K562 treated with DMSO at 1 percent for 24 hours (cell line): ENCODE data around the gene MBD3L5. TPM values are rescaled to one million over a fixed set of nuclear protein-coding genes. Genes with fewer than 3 reads are reported as not detected.

Source experiments
- total RNA-seq: library from RNA; unstranded; fragments of 300-600 nt; gene quantifications from 2 replicates; pipeline ENCODE4 v1.2.3, GENCODE V29; 2022; ENCODE audit warnings: low read depth; ENCODE audit not compliant: insufficient read depth

Gene MBD3L5
- not detected in 2 replicates for total RNA-seq

GRCh38 chr19:7030278-7030677, at the start of gene MBD3L5:
Gene MBD3L5 (plus strand): TSS chr19:7030578. CDS start chr19:7030612, 34 bp downstream.

DNA sequence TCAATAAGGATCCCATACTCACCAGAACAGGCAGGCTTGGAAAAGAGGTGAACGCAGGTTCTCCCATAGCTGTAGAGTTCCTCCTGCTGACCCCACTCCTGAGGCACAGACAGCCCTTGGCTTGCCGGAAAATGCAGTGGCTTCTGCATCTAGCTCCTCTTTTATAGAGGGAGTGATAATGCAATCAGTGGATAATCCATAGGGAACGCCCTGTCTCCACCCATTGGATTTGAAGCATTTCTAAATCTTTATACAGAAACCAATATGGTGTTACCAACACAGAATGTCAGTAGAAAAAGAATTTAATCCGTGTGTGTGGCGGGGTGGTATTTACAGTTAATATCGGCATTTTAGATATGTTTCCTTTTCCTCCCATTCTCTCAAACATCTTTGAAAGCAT, 9.0 kb upstream of the MBD3L5 start, which contains the start of gene MBD3L2B:
Gene MBD3L2B (minus strand): TSS at position 101 of the 400 bp plus-strand sequence. CDS start 34 bp downstream, at position 67.

GRCh38 chr19:7040079-7040478, 9.7 kb downstream of the MBD3L5 start, which contains the start of gene MBD3L4:
Gene MBD3L4 (minus strand): TSS chr19:7040179. CDS start chr19:7040144, 35 bp downstream.

DNA sequence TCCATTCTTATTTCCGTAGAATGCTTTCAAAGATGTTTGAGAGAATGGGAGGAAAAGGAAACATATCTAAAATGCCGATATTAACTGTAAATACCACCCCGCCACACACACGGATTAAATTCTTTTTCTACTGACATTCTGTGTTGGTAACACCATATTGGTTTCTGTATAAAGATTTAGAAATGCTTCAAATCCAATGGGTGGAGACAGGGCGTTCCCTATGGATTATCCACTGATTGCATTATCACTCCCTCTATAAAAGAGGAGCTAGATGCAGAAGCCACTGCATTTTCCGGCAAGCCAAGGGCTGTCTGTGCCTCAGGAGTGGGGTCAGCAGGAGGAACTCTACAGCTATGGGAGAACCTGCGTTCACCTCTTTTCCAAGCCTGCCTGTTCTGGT, 18.6 kb downstream of the MBD3L5 start, which contains the start of gene MBD3L2:
Gene MBD3L2 (plus strand): TSS at position 301 of the 400 bp plus-strand sequence. CDS start 53 bp downstream, at position 354.

GRCh38 chr19:7058576-7058975, 28.2 kb downstream of the MBD3L5 start, which contains the start of gene MBD3L3:
Gene MBD3L3 (minus strand): TSS chr19:7058676. CDS start chr19:7058605, 71 bp downstream.

GRCh38 chr19:7069042-7069903, 38.9 kb downstream of the MBD3L5 start, which contains the start of gene ZNF557:
Gene ZNF557 (plus strand): TSS chr19:7069703. CDS start chr19:7075075, 5,372 bp downstream.

Other genes starting within 250 kb of the MBD3L5 start
- gene ADGRE1, start 143.0 kb upstream of the MBD3L5 start, total RNA-seq, result 3.1 and 5.0 TPM in 2 replicates
- not detected in 2 replicates for gene MBD3L2B, start 9.1 kb upstream of the MBD3L5 start, total RNA-seq
- not detected in 2 replicates for gene MBD3L4, start 9.6 kb downstream of the MBD3L5 start, total RNA-seq
- 0.67 and 1.3 TPM in 2 replicates for gene MBD3L2, start 18.7 kb downstream of the MBD3L5 start, total RNA-seq
- not detected in 2 replicates for gene MBD3L3, start 28.1 kb downstream of the MBD3L5 start, total RNA-seq
- 2.6 and 2.7 TPM in 2 replicates for gene ZNF557, start 39.1 kb downstream of the MBD3L5 start, total RNA-seq